ENCODE results near the gene CBX2.
"Not testable (repeated sequence)": the region's sequence is repeated elsewhere in the genome, so short reads cannot be mapped to it uniquely, and the experiment has no call there.

The CBX2 gene

GRCh38 chr17:79742951-79743476, 34.9 kb upstream of the CBX2 start:
- DNase-seq (ENCODE audit: low read depth in 2 of 2), result no peak

GRCh38 chr17:79743614-79744013, 34.3 kb upstream of the CBX2 start:
- no peak for DNase-seq (ENCODE audit: low read depth in 2 of 2)

- no peak for DNase-seq (ENCODE audit: low read depth in 2 of 2)
Measured at GRCh38 chr17:79745641-79746105, 32.3 kb upstream of the CBX2 start.

GRCh38 chr17:79746889-79747507, 30.9 kb upstream of the CBX2 start:
- DNase-seq (ENCODE audit: low read depth in 2 of 2), result no peak

GRCh38 chr17:79747508-79748294, 30.2 kb upstream of the CBX2 start:
- DNase-seq (ENCODE audit: low read depth in 2 of 2), result no peak

- DNase-seq (ENCODE audit: low read depth in 2 of 2), result no peak
Measured at GRCh38 chr17:79748295-79749099, 29.5 kb upstream of the CBX2 start.

GRCh38 chr17:79749156-79749815, 28.7 kb upstream of the CBX2 start:
- DNase-seq (ENCODE audit: low read depth in 2 of 2), result no peak

GRCh38 chr17:79749958-79750357, 28.0 kb upstream of the CBX2 start:
- DNase-seq (ENCODE audit: low read depth in 2 of 2), result no peak

GRCh38 chr17:79750650-79751545, 27.1 kb upstream of the CBX2 start:
- DNase-seq (ENCODE audit: low read depth in 2 of 2), result no peak

GRCh38 chr17:79752175-79752574, 25.8 kb upstream of the CBX2 start:
- DNase-seq (ENCODE audit: low read depth in 2 of 2), result no peak

- DNase-seq (ENCODE audit: low read depth in 2 of 2), result no peak
Measured at GRCh38 chr17:79754370-79754769, 23.6 kb upstream of the CBX2 start.

GRCh38 chr17:79754903-79755302, 23.0 kb upstream of the CBX2 start:
- DNase-seq (ENCODE audit: low read depth in 2 of 2), result not testable (repeated sequence)

- DNase-seq (ENCODE audit: low read depth in 2 of 2), result no peak
Measured at GRCh38 chr17:79755591-79755990, 22.4 kb upstream of the CBX2 start.

GRCh38 chr17:79757140-79757745, 20.7 kb upstream of the CBX2 start:
- DNase-seq (ENCODE audit: low read depth in 2 of 2), result no peak

GRCh38 chr17:79758271-79758670, 19.7 kb upstream of the CBX2 start:
- DNase-seq (ENCODE audit: low read depth in 2 of 2), result no peak

- DNase-seq (ENCODE audit: low read depth in 2 of 2), result no peak
Measured at GRCh38 chr17:79760197-79760906, 17.6 kb upstream of the CBX2 start.

GRCh38 chr17:79761894-79762589, 15.9 kb upstream of the CBX2 start:
- no peak for DNase-seq (ENCODE audit: low read depth in 2 of 2)

GRCh38 chr17:79765708-79766107, 12.2 kb upstream of the CBX2 start:
- DNase-seq (ENCODE audit: low read depth in 2 of 2), result no peak

Measured in stimulated activated CD4-positive, alpha-beta T cell treated with anti-CD3 and anti-CD28 coated beads, Interleukin-1b, Interleukin-23, amount 100 ng/mL, for 1 hour (primary cell).